OCI-LY7 (cell line): ENCODE measurements around the gene MGA. TPM values are rescaled to one million over a fixed set of nuclear protein-coding genes. Genes with fewer than 3 reads are reported as not detected.

Experiments
- BruUV-seq: library from RNA; stranded (reverse); fragments of 400-500 nt; replicated peaks from 2 replicates; lab custom pipeline; 2021; lab: Mats Ljungman, UMichigan
- CTCF ChIA-PET: fragments of 300-600 bp; sonication (Branson Sonifier 250); formaldehyde crosslinking; loops from one replicate; lab custom pipeline; 2022; ENCODE audit warnings: antibody characterized with exemption; ENCODE audit not compliant: unreplicated experiment; lab: Charles Lee
- POLR2A ChIA-PET: fragments of 300-600 bp; sonication (Branson Sonifier 250); formaldehyde crosslinking; loops from one replicate; lab custom pipeline; 2022; ENCODE audit warnings: antibody characterized with exemption; lab: Charles Lee
- DNase-seq: peaks from one replicate; pipeline ENCODE4 v3.0.0-alpha.2; 2015; ENCODE audit warnings: low spot score
- H2AFZ ChIP-seq: fragments of 200-600 bp; sonication (generic), shearing (Covaris generic); 2 replicates; pipeline ENCODE4 v1.6.1; 2014; ENCODE audit warnings: mild to moderate bottlenecking, antibody characterized with exemption, low read length, moderate library complexity
- H3K27ac ChIP-seq: fragments of 200-600 bp; sonication (generic); 2 replicates; pipeline ENCODE4 v1.5.1; 2014; ENCODE audit warnings: mixed run types, low read depth, mild to moderate bottlenecking, moderate library complexity, low read length, inconsistent platforms; ENCODE audit not compliant: poor library complexity, severe bottlenecking
- H3K36me3 ChIP-seq: fragments of 200-600 bp; sonication (generic); 2 replicates; pipeline ENCODE4 v1.6.1; 2014; ENCODE audit warnings: mild to moderate bottlenecking, antibody characterized with exemption, low read length, moderate library complexity, mixed read lengths; ENCODE audit not compliant: insufficient read depth
- H3K4me1 ChIP-seq: fragments of 200-600 bp; sonication (generic); 2 replicates; pipeline ENCODE4 v1.5.1; 2014; ENCODE audit warnings: mild to moderate bottlenecking, low read length; ENCODE audit not compliant: insufficient read depth, poor library complexity, severe bottlenecking
- H3K4me2 ChIP-seq: fragments of 200-600 bp; sonication (generic); 2 replicates; pipeline ENCODE4 v1.6.1; 2014; ENCODE audit warnings: mild to moderate bottlenecking, low read length
- H3K4me3 ChIP-seq: fragments of 200-600 bp; sonication (generic); 2 replicates; pipeline ENCODE4 v1.5.1; 2014; ENCODE audit warnings: mild to moderate bottlenecking, low read depth, low read length; ENCODE audit not compliant: poor library complexity, severe bottlenecking
- H3K79me2 ChIP-seq: fragments of 200-600 bp; sonication (generic); 2 replicates; pipeline ENCODE4 v1.6.1; 2016; ENCODE audit warnings: low read depth, mild to moderate bottlenecking, low read length, moderate library complexity, mixed read lengths; ENCODE audit not compliant: insufficient read depth
- H3K9me2 ChIP-seq: fragments of 200-600 bp; sonication (generic); 2 replicates; pipeline ENCODE4 v1.6.1; 2016; ENCODE audit warnings: mild to moderate bottlenecking, low read length, mixed read lengths; ENCODE audit not compliant: insufficient read depth
- H3K9me3 ChIP-seq: fragments of 200-600 bp; sonication (generic); 2 replicates; pipeline ENCODE4 v1.6.1; 2014; ENCODE audit warnings: mild to moderate bottlenecking, mixed run types, low read length, mixed read lengths
- H4K20me1 ChIP-seq: fragments of 200-600 bp; sonication (generic); 2 replicates; pipeline ENCODE4 v1.6.1; 2014; ENCODE audit warnings: mild to moderate bottlenecking, antibody characterized with exemption, low read length, moderate library complexity, mixed read lengths; ENCODE audit not compliant: insufficient read depth
- CTCF ChIP-seq: fragments of 200-600 bp; sonication (generic); conservative IDR thresholded peaks from 2 replicates; pipeline ENCODE4 v1.5.1; 2014; ENCODE audit warnings: mild to moderate bottlenecking, antibody characterized with exemption, low read length, moderate library complexity, mixed read lengths
- EZH2phosphoT487 ChIP-seq: fragments of 200-600 bp; sonication (generic); IDR thresholded peaks from 2 replicates; pipeline ENCODE4 v1.6.1; 2018; ENCODE audit warnings: low read depth, borderline replicate concordance, mild to moderate bottlenecking, mixed run types, antibody characterized with exemption, low read length, moderate library complexity, mixed read lengths
- intact Hi-C: fragments of 100-400 bp; cut with micrococcal nuclease; formaldehyde crosslinking; loops from one replicate; pipeline ENCODE4 v1.10.0; 2022; ENCODE audit not compliant: unreplicated experiment
- total RNA-seq, 2 experiments: library from RNA; depleted of rRNA in 1 of 2; stranded (reverse); fragments of >200 nt in 1 of 2; shearing (Covaris generic) in 1 of 2; gene quantifications; 2 replicates each; pipeline ENCODE4 v1.2.3, GENCODE V29; 2014 to 2022

MGA gene
- total RNA-seq, 2 experiments from 2014 or later: 48.8 to 59.1 TPM

- H3K36me3 ChIP-seq: no peaks in the 10 kb centered on the region
- DNase-seq: no peak
- ChIA-PET POLR2A (interaction anchor here (0.6 to 1.3 kb wide), 2 partner anchors 17 to 39 kb away, joined by 3 to 8 read pairs; partner anchors contain the start of gene MAPKBP1), CTCF (interaction anchor here (5.2 kb wide), 1 partner anchor 39 kb away, joined by 67 read pairs; the partner anchor contains the start of gene MAPKBP1)
- H2AFZ ChIP-seq: no peak overlapping the region
- no peaks in the 10 kb centered on the region for H3K9me3 ChIP-seq
- H3K9me2 ChIP-seq: no peaks in the 10 kb centered on the region
- H3K4me1 ChIP-seq: peaks cover 16% of the 10 kb centered on the region
- no peaks in the 10 kb centered on the region for H3K79me2 ChIP-seq
- no peak overlapping the region for H3K4me2 ChIP-seq
- intact Hi-C loops: loop anchor here (5.0 kb wide), 4 partner anchors 89 to 346 kb away; no protein-coding TSS in a partner anchor
- no TSS peak for BruUV-seq
- no peak overlapping the region for H3K27ac ChIP-seq
- TF ChIP-seq CTCF: no peak
- no peak for TF ChIP-seq EZH2phosphoT487
- H3K4me3 ChIP-seq: no peak overlapping the region
- H4K20me1 ChIP-seq: no peaks in the 10 kb centered on the region
Observed at GRCh38 chr15:41812820-41813375, 152.7 kb downstream of the MGA start.

- Histone ChIP-seq H4K20me1 (no peaks in the 10 kb centered on the region), H3K4me2 (no peak overlapping the region), H3K9me2 (no peaks in the 10 kb centered on the region), H3K79me2 (no peaks in the 10 kb centered on the region), H3K27ac (no peak overlapping the region), H3K4me3 (no peak overlapping the region), H3K36me3 (no peaks in the 10 kb centered on the region), H3K4me1 (peaks cover 16% of the 10 kb centered on the region), H2AFZ (no peak overlapping the region), H3K9me3 (no peaks in the 10 kb centered on the region)
- BruUV-seq: no TSS peak
- ChIA-PET CTCF (interaction anchor here (5.2 kb wide), 1 partner anchor 40 kb away, joined by 67 read pairs; the partner anchor contains the start of gene MAPKBP1), POLR2A (no interaction called here)
- DNase-seq: no peak
- no peak for TF ChIP-seq EZH2phosphoT487
- TF ChIP-seq CTCF: no peak
- intact Hi-C loops: loop anchor here (5.0 kb wide), 4 partner anchors 89 to 346 kb away; no protein-coding TSS in a partner anchor
Observed at GRCh38 chr15:41813426-41813825, 153.2 kb downstream of the MGA start.

GRCh38 chr15:41814534-41814933 is 154.3 kb downstream of the MGA start:
- CTCF ChIA-PET: no interaction called here
- no peak overlapping the region for H2AFZ ChIP-seq
- H3K9me3 ChIP-seq: no peaks in the 10 kb centered on the region
- POLR2A ChIA-PET: no interaction called here
- H3K4me1 ChIP-seq: peaks cover 12% of the 10 kb centered on the region
- no peak overlapping the region for H3K27ac ChIP-seq
- no peak overlapping the region for H3K4me2 ChIP-seq
- intact Hi-C loops: loop anchor here (5.0 kb wide), 4 partner anchors 88 to 347 kb away; no protein-coding TSS in a partner anchor
- H3K9me2 ChIP-seq: no peaks in the 10 kb centered on the region
- no peaks in the 10 kb centered on the region for H3K79me2 ChIP-seq
- BruUV-seq: no TSS peak
- H3K36me3 ChIP-seq: no peaks in the 10 kb centered on the region
- no peak for TF ChIP-seq EZH2phosphoT487
- no peak for TF ChIP-seq CTCF
- H3K4me3 ChIP-seq: no peak overlapping the region
- H4K20me1 ChIP-seq: no peaks in the 10 kb centered on the region
- no peak for DNase-seq
